ENCODE measurements around the gene PFDN6.

PFDN6 gene

GRCh38 chr6:33339193-33339592 lies 49.8 kb downstream of the PFDN6 start:
- no peak overlapping the region for H3K4me3 ChIP-seq (ENCODE audit: low read length in 2 of 2)
- no peaks in the 10 kb centered on the region for H3K27me3 ChIP-seq (ENCODE audit: control insufficient read depth in 1 of 2, insufficient read depth in 2 of 2, low read length in 2 of 2)
- no peaks in the 10 kb centered on the region for H3K36me3 ChIP-seq (ENCODE audit: control insufficient read depth in 2 of 2, insufficient read depth in 2 of 2, low read length in 2 of 2)
- H3K27ac ChIP-seq (ENCODE audit: low read length), result no peak overlapping the region
- H3K9ac ChIP-seq (ENCODE audit: low read length in 2 of 2), result no peak overlapping the region
- no peaks in the 10 kb centered on the region for H3K4me1 ChIP-seq (ENCODE audit: control insufficient read depth, insufficient read depth, low read length)
- H3K9me3 ChIP-seq (ENCODE audit: control insufficient read depth in 2 of 2, low read length in 2 of 2), result no peaks in the 10 kb centered on the region
